Measurements from ENCODE around the gene RBAK.

DNA sequence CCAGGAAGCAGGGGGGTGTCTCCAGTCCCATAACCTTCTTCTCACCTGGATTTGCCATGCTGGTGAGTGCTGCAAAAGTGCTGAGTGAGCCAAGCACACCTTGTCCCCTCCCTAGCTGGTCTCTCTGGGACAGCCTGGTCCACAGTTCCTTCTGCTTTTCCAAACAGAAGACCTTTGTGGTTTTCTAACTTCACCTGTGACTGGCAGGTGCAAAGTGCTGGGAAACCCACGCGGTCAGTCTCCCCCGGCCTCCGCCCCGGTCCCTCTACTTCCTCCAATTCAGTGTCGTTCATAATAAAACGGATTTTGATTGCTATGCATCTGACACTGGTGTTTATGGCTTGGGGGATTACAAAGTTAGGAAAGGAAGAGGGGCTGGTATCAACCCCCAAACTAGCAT is 37.1 kb downstream of the RBAK start:
- TF ChIP-seq EP300 (IDR thresholded peaks at IDR 0.05) = no peak
- TF ChIP-seq, protein P1, sequence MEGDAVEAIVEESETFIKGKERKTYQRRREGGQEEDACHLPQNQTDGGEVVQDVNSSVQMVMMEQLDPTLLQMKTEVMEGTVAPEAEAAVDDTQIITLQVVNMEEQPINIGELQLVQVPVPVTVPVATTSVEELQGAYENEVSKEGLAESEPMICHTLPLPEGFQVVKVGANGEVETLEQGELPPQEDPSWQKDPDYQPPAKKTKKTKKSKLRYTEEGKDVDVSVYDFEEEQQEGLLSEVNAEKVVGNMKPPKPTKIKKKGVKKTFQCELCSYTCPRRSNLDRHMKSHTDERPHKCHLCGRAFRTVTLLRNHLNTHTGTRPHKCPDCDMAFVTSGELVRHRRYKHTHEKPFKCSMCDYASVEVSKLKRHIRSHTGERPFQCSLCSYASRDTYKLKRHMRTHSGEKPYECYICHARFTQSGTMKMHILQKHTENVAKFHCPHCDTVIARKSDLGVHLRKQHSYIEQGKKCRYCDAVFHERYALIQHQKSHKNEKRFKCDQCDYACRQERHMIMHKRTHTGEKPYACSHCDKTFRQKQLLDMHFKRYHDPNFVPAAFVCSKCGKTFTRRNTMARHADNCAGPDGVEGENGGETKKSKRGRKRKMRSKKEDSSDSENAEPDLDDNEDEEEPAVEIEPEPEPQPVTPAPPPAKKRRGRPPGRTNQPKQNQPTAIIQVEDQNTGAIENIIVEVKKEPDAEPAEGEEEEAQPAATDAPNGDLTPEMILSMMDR (IDR thresholded peaks at IDR 0.05) = no peak
- no peak for TF ChIP-seq POLR2AphosphoS5 (IDR thresholded peaks at IDR 0.05)
- TF ChIP-seq POLR2A (IDR thresholded peaks at IDR 0.05) = no peak

Measured in stomach (tissue), 4 donors.